Stimulated activated CD4-positive, alpha-beta T cell treated with anti-CD3 and anti-CD28 coated beads, Interleukin-12 subunit alpha, Interleukin-12 subunit beta, amount 100 ng/mL, for 24 hours (primary cell): ENCODE results near the gene ADGRA3.
"Not testable (repeated sequence)": the region's sequence is repeated elsewhere in the genome, so short reads cannot be mapped to it uniquely, and the experiment has no call there.

Source experiments
- DNase-seq, 2 experiments: peaks; one replicate each; pipeline ENCODE4 v3.0.0-alpha.2; 2020; ENCODE audit warnings: low read depth in 2 of 2

Gene ADGRA3

GRCh38 chr4:22478426-22478825 is 37.4 kb downstream of the ADGRA3 start:
- no peak for DNase-seq

- no peak for DNase-seq
Measured at GRCh38 chr4:22477813-22478182, 38.1 kb downstream of the ADGRA3 start.

GRCh38 chr4:22477136-22477812 is 38.6 kb downstream of the ADGRA3 start:
- DNase-seq, result no peak

GRCh38 chr4:22476011-22476410 is 39.9 kb downstream of the ADGRA3 start:
- DNase-seq, result no peak

GRCh38 chr4:22475311-22475646 is 40.6 kb downstream of the ADGRA3 start:
- not testable (repeated sequence) for DNase-seq

GRCh38 chr4:22474636-22475310 is 41.1 kb downstream of the ADGRA3 start:
- DNase-seq, result no peak

GRCh38 chr4:22473268-22473667 is 42.6 kb downstream of the ADGRA3 start:
- no peak for DNase-seq

- no peak for DNase-seq
Measured at GRCh38 chr4:22471999-22472461, 43.8 kb downstream of the ADGRA3 start.

- no peak for DNase-seq
Measured at GRCh38 chr4:22471419-22471818, 44.4 kb downstream of the ADGRA3 start.

GRCh38 chr4:22466581-22466980 is 49.3 kb downstream of the ADGRA3 start:
- DNase-seq, result no peak

GRCh38 chr4:22465996-22466395 is 49.9 kb downstream of the ADGRA3 start:
- DNase-seq, result no peak

GRCh38 chr4:22465349-22465748 is 50.5 kb downstream of the ADGRA3 start:
- no peak for DNase-seq

GRCh38 chr4:22463179-22463578 is 52.7 kb downstream of the ADGRA3 start:
- DNase-seq, result peak in 1 of 2 experiments; percentile 13

- no peak for DNase-seq
Measured at GRCh38 chr4:22462688-22463087, 53.2 kb downstream of the ADGRA3 start.

GRCh38 chr4:22460266-22460665 is 55.6 kb downstream of the ADGRA3 start:
- no peak for DNase-seq

GRCh38 chr4:22458098-22458497 is 57.8 kb downstream of the ADGRA3 start:
- no peak for DNase-seq

- DNase-seq, result no peak
Measured at GRCh38 chr4:22457348-22457747, 58.5 kb downstream of the ADGRA3 start.

GRCh38 chr4:22456291-22456690 is 59.6 kb downstream of the ADGRA3 start:
- DNase-seq, result no peak

GRCh38 chr4:22454955-22455354 is 60.9 kb downstream of the ADGRA3 start:
- DNase-seq, result no peak

- DNase-seq, result no peak
Measured at GRCh38 chr4:22454216-22454838, 61.5 kb downstream of the ADGRA3 start.

- DNase-seq, result no peak
Measured at GRCh38 chr4:22444813-22445212, 71.1 kb downstream of the ADGRA3 start.

GRCh38 chr4:22442956-22443355 is 72.9 kb downstream of the ADGRA3 start:
- no peak for DNase-seq

GRCh38 chr4:22440999-22441398 is 74.9 kb downstream of the ADGRA3 start:
- DNase-seq, result no peak
